Loucy (cell line): ENCODE results near the gene STIP1.

Experiments
- EZH2phosphoT487 ChIP-seq: fragments of 200-600 bp; IDR thresholded peaks from 2 replicates; pipeline ENCODE4 v1.6.1; 2018; ENCODE audit warnings: antibody characterized with exemption, mild to moderate bottlenecking, moderate library complexity, borderline replicate concordance
- TF ChIP-seq, protein P1 (sequence below): fragments of 200-600 bp; sonication (generic); conservative IDR thresholded peaks from 2 replicates; pipeline ENCODE4 v1.5.1; 2014; ENCODE audit warnings: mild to moderate bottlenecking, antibody characterized with exemption, low read length

DNA sequence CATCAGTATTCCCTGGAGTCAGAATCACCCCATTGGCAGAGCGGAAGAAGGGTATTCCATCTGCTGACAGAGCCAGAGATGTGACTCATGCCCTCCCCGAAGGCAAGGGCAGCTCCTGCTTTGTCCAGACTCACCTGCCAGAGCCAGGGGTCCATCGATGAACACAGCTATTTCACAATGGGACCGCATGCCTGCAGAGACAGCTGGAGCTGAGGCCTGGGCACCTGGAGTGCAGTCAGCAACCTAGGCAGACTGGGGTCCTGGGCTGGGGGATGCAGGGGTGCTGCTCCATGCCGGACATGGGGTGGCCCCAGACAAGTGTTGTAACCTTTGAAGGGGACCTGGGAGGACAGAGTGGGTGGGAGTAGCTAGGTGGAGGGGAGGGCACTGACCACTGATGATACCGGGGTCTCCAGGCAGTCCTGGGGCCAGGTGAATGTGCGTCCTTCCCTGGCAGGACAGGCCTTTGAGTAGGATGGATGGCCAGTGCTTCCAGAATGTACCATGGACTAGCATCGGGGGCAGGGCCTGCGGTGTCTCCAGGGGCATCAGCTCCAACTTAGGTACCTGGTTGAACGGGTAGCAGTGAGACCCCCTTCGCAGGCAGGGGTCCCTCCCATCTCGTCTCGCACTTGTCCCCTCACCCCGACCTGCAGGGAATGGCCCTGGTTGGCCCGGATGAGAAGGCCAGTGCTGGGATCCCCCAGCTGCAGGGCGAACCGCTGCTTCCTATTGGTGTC, 38.4 kb downstream of the STIP1 start:
- TF ChIP-seq, protein P1, sequence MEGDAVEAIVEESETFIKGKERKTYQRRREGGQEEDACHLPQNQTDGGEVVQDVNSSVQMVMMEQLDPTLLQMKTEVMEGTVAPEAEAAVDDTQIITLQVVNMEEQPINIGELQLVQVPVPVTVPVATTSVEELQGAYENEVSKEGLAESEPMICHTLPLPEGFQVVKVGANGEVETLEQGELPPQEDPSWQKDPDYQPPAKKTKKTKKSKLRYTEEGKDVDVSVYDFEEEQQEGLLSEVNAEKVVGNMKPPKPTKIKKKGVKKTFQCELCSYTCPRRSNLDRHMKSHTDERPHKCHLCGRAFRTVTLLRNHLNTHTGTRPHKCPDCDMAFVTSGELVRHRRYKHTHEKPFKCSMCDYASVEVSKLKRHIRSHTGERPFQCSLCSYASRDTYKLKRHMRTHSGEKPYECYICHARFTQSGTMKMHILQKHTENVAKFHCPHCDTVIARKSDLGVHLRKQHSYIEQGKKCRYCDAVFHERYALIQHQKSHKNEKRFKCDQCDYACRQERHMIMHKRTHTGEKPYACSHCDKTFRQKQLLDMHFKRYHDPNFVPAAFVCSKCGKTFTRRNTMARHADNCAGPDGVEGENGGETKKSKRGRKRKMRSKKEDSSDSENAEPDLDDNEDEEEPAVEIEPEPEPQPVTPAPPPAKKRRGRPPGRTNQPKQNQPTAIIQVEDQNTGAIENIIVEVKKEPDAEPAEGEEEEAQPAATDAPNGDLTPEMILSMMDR, result no peak
- no peak for TF ChIP-seq EZH2phosphoT487
